Type B pancreatic cell (in vitro differentiated cells): ENCODE data around the gene MRPL28. TPM values are rescaled to one million over a fixed set of nuclear protein-coding genes. Genes with fewer than 3 reads are reported as not detected.

Experiments used
- DNase-seq: peaks from one replicate; pipeline ENCODE4 v3.0.0; 2021; ENCODE audit warnings: mixed read lengths; ENCODE audit not compliant: unreplicated experiment; ENCODE audit errors: extremely low spot score
- H3K27ac Mint-ChIP-seq: 2 replicates; pipeline ENCODE4 v1.8.0; 2021; ENCODE audit warnings: mild to moderate bottlenecking, mixed read lengths
- H3K27me3 Mint-ChIP-seq: 2 replicates; pipeline ENCODE4 v1.8.0; 2021; ENCODE audit warnings: mixed read lengths
- H3K36me3 Mint-ChIP-seq: 2 replicates; pipeline ENCODE4 v1.8.0; 2021; ENCODE audit warnings: mixed read lengths
- H3K4me1 Mint-ChIP-seq: one replicate; pipeline ENCODE4 v1.8.0; 2021; ENCODE audit warnings: mixed read lengths; ENCODE audit not compliant: unreplicated experiment
- H3K4me3 Mint-ChIP-seq: 2 replicates; pipeline ENCODE4 v1.8.0; 2021; ENCODE audit warnings: mild to moderate bottlenecking, mixed read lengths
- H3K9me3 Mint-ChIP-seq: 2 replicates; pipeline ENCODE4 v1.8.0; 2021; ENCODE audit warnings: mixed read lengths
- CTCF ChIP-seq: fragments of 200-600 bp; sonication (generic); conservative IDR thresholded peaks from 2 replicates; pipeline ENCODE4 v1.5.0; 2021; ENCODE audit warnings: antibody characterized with exemption, mild to moderate bottlenecking
- total RNA-seq: library from RNA; stranded (reverse); gene quantifications from 2 replicates; pipeline ENCODE4 v1.2.1, GENCODE V29; 2021; ENCODE audit warnings: low replicate concordance

The MRPL28 gene
- total RNA-seq, 1 donor from 2014 or later = 75.3 TPM

GRCh38 chr16:369275-369865 lies 968 bp downstream of the MRPL28 start:
- H3K4me3 Mint-ChIP-seq = peak overlapping the region; percentile 71
- H3K36me3 Mint-ChIP-seq = peaks cover 3% of the 10 kb centered on the region
- H3K27me3 Mint-ChIP-seq = no peaks in the 10 kb centered on the region
- peaks cover 7% of the 10 kb centered on the region for H3K4me1 Mint-ChIP-seq
- H3K27ac Mint-ChIP-seq = no peak overlapping the region
- H3K9me3 Mint-ChIP-seq = no peaks in the 10 kb centered on the region
- no peak for TF ChIP-seq CTCF
- DNase-seq = no peak

GRCh38 chr16:368388-369158 lies 1.8 kb downstream of the MRPL28 start:
- no peak for DNase-seq
- no peak overlapping the region for H3K4me3 Mint-ChIP-seq
- peaks cover 3% of the 10 kb centered on the region for H3K36me3 Mint-ChIP-seq
- peaks cover 7% of the 10 kb centered on the region for H3K4me1 Mint-ChIP-seq
- no peaks in the 10 kb centered on the region for H3K27me3 Mint-ChIP-seq
- H3K9me3 Mint-ChIP-seq = no peaks in the 10 kb centered on the region
- H3K27ac Mint-ChIP-seq = no peak overlapping the region
- TF ChIP-seq CTCF = no peak

GRCh38 chr16:367333-367903 lies 2.9 kb downstream of the MRPL28 start:
- H3K27ac Mint-ChIP-seq = no peak overlapping the region
- peak overlapping the region; percentile 25 for H3K4me3 Mint-ChIP-seq
- H3K36me3 Mint-ChIP-seq = peaks cover 3% of the 10 kb centered on the region
- no peaks in the 10 kb centered on the region for H3K27me3 Mint-ChIP-seq
- peaks cover 7% of the 10 kb centered on the region for H3K4me1 Mint-ChIP-seq
- no peak for TF ChIP-seq CTCF
- no peak for DNase-seq
- no peaks in the 10 kb centered on the region for H3K9me3 Mint-ChIP-seq

GRCh38 chr16:366476-366875 lies 3.9 kb downstream of the MRPL28 start:
- Mint-ChIP-seq H3K36me3 (peaks cover 3% of the 10 kb centered on the region), H3K9me3 (no peaks in the 10 kb centered on the region), H3K27ac (no peak overlapping the region), H3K27me3 (peaks cover 3% of the 10 kb centered on the region), H3K4me1 (peaks cover 13% of the 10 kb centered on the region), H3K4me3 (no peak overlapping the region)
- DNase-seq = no peak
- TF ChIP-seq CTCF = no peak

- DNase-seq = no peak
- peaks cover 3% of the 10 kb centered on the region for H3K27me3 Mint-ChIP-seq
- H3K4me3 Mint-ChIP-seq = no peak overlapping the region
- H3K9me3 Mint-ChIP-seq = no peaks in the 10 kb centered on the region
- H3K4me1 Mint-ChIP-seq = peaks cover 6% of the 10 kb centered on the region
- H3K27ac Mint-ChIP-seq = no peak overlapping the region
- peaks cover 3% of the 10 kb centered on the region for H3K36me3 Mint-ChIP-seq
- TF ChIP-seq CTCF = no peak
These were observed 5.5 kb downstream of the MRPL28 start for GRCh38 chr16:364595-365491.
